ENCODE results near the gene PXMP4. TPM values are rescaled to one million over a fixed set of nuclear protein-coding genes. Genes with fewer than 3 reads are reported as not detected.

The PXMP4 gene
- total RNA-seq, 1 donor from 2014 or later, result 13.5 TPM

DNA sequence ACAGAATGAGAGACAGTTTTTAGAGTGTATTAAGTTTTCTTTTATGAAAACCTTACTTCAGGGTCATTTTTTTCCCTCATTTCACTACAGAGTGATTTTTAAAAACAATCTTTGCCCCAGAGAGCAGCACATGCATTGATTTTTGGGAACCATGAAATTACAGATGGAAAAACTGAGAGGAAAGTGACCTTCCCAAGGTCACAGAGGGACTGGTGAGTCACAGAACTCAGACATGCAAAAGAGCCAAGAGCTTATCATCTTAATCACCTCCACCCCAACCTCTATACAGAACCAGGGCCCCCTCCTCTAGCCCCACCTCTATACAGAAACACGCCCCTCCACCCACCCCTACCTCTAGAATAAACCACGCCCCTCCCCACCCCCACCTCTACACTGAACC, 10.7 kb downstream of the PXMP4 start:
- Histone ChIP-seq H3K36me3 (peaks cover 63% of the 10 kb centered on the region), H3K9me3 (replicated peaks) (no peaks in the 10 kb centered on the region), H3K27me3 (ENCODE audit: low read depth) (no peaks in the 10 kb centered on the region), H3K27ac (replicated peaks) (no peak overlapping the region), H3K4me3 (no peak overlapping the region), H3K4me1 (no peaks in the 10 kb centered on the region)
- DNase-seq, result no peak
- TF ChIP-seq, protein P1, sequence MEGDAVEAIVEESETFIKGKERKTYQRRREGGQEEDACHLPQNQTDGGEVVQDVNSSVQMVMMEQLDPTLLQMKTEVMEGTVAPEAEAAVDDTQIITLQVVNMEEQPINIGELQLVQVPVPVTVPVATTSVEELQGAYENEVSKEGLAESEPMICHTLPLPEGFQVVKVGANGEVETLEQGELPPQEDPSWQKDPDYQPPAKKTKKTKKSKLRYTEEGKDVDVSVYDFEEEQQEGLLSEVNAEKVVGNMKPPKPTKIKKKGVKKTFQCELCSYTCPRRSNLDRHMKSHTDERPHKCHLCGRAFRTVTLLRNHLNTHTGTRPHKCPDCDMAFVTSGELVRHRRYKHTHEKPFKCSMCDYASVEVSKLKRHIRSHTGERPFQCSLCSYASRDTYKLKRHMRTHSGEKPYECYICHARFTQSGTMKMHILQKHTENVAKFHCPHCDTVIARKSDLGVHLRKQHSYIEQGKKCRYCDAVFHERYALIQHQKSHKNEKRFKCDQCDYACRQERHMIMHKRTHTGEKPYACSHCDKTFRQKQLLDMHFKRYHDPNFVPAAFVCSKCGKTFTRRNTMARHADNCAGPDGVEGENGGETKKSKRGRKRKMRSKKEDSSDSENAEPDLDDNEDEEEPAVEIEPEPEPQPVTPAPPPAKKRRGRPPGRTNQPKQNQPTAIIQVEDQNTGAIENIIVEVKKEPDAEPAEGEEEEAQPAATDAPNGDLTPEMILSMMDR (IDR thresholded peaks at IDR 0.05; ENCODE audit: borderline replicate concordance), result no peak
- intact Hi-C loops (cut with micrococcal nuclease), result no loop called here

DNA sequence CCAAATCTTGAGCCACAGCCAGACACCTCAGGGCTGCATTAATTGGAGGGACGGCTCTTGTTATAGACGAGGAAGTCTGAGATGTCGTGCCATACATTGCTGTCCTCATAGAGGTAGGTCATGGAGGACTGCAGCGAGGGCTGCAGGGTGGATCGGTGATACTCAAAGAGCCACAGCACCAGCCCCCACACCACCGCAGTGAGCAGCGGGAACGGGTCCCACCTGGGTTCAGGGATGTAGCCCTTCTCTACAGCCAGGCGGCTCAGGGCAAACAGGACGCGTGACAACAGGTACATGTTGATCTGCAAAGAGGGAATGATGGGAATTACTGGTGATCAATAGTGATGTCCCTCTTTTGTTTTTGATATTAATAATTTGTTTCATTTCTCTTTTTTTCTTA, 12.4 kb downstream of the PXMP4 start:
- Histone ChIP-seq H3K36me3 (peaks cover 47% of the 10 kb centered on the region), H3K27ac (replicated peaks) (no peak overlapping the region), H3K27me3 (ENCODE audit: low read depth) (no peaks in the 10 kb centered on the region), H3K9me3 (replicated peaks) (no peaks in the 10 kb centered on the region), H3K4me3 (no peak overlapping the region), H3K4me1 (peaks cover 7% of the 10 kb centered on the region)
- TF ChIP-seq, protein P1 (IDR thresholded peaks at IDR 0.05; ENCODE audit: borderline replicate concordance), result no peak
- intact Hi-C loops (cut with micrococcal nuclease), result no loop called here
- DNase-seq, result no peak

DNA sequence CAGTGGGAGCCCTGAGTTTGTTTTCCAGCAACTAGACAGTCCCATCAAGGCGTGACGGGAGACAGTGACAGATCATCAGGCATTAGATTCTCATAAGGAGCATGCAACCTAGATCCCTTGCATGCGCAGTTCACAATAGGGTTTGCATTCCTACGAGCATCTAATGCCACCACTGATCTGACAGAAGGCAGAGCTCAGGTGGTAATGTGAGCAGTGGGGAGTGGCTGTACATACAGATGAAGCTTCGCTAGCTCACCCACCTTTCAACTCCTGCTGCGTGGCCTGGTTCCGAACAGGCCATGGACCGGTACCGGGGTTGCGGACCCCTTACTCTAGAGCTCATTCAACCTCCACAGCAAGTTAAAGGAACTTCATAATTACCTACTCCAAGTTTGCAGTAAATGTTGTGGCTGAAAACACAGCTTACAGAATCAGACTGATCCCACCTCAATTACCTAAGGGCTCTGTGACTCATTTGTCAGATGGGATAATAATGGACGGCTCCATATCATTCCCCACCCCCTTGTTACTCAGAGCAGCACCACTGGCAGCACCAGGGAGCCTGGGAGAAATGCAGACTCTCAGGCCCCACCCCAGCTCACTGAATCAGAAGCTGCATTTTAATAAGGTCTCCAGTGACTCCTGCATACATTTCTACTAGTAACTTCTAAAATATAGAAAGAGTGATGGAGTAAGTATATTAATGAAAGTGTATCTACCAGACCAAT, 15.7 kb downstream of the PXMP4 start:
- H3K36me3 ChIP-seq, result peaks cover 24% of the 10 kb centered on the region
- TF ChIP-seq, protein P1 (IDR thresholded peaks at IDR 0.05; ENCODE audit: borderline replicate concordance), result no peak
- H3K4me3 ChIP-seq, result no peak overlapping the region
- no peak for DNase-seq
- intact Hi-C loops (cut with micrococcal nuclease), result no loop called here
- no peak overlapping the region for H3K27ac ChIP-seq (replicated peaks)
- H3K4me1 ChIP-seq, result peaks cover 11% of the 10 kb centered on the region
- no peaks in the 10 kb centered on the region for H3K9me3 ChIP-seq (replicated peaks)
- no peaks in the 10 kb centered on the region for H3K27me3 ChIP-seq (ENCODE audit: low read depth)

DNA sequence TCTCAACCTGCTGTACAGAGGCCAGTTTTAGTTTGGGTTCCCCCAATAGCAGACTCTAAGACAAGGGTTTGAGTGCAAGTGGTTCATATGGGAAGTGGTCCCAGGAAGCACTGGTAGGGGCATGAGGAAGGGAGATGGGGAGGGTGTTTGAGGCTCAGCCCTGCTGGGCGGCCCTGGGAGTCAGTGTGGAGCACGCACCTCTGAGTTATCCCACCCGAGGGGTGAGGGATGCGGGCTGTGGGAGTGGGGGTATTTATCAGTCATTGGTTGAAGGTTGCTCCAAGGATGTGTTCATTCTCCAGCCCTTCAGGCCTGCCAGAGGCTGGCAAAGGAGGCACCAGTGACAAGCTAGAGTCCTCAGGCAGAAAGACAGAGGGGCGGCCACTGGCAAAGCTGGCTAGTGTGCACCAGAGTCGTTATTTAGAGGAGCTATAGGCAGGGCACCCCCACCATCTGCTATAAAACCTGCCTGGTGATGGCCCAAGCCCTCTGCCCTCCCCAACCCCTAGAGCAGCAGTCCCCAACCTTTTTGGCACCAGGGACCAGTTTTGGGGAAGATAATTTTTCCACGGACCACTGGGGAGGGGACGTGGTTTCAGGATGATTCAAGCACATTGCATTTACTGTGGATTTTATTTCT, 16.5 kb downstream of the PXMP4 start:
- H3K4me3 ChIP-seq, result no peak overlapping the region
- DNase-seq, result no peak
- TF ChIP-seq, protein P1 (IDR thresholded peaks at IDR 0.05; ENCODE audit: borderline replicate concordance), result no peak
- no peaks in the 10 kb centered on the region for H3K27me3 ChIP-seq (ENCODE audit: low read depth)
- no peaks in the 10 kb centered on the region for H3K9me3 ChIP-seq (replicated peaks)
- intact Hi-C loops (cut with micrococcal nuclease), result no loop called here
- H3K36me3 ChIP-seq, result peaks cover 24% of the 10 kb centered on the region
- no peak overlapping the region for H3K27ac ChIP-seq (replicated peaks)
- peaks cover 11% of the 10 kb centered on the region for H3K4me1 ChIP-seq

DNA sequence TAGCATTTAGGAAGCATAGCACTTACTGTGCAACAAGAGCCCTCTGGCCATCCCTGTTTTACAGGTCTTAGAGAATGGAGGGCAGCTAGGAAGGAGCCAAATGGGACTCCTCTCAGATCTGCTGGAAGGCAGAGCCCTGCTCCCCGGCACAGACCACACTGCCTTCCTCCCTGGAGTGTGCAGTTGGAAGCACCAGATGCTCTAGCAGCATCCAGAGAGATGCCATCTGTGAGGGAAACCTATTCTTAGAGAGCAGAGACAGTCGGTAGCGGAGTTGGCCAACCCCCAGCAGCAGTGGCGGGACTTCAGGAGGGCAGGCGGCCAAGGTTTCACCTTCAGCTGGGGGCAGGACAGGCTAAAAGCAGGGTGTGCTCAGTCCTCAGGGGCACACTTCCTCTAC, 17.2 kb downstream of the PXMP4 start:
- peaks cover 11% of the 10 kb centered on the region for H3K4me1 ChIP-seq
- H3K27ac ChIP-seq (replicated peaks), result no peak overlapping the region
- H3K4me3 ChIP-seq, result no peak overlapping the region
- intact Hi-C loops (cut with micrococcal nuclease), result no loop called here
- no peaks in the 10 kb centered on the region for H3K27me3 ChIP-seq (ENCODE audit: low read depth)
- H3K9me3 ChIP-seq (replicated peaks), result no peaks in the 10 kb centered on the region
- H3K36me3 ChIP-seq, result peaks cover 21% of the 10 kb centered on the region
- peak; percentile 75 for DNase-seq
- TF ChIP-seq, protein P1 (IDR thresholded peaks at IDR 0.05; ENCODE audit: borderline replicate concordance), result no peak

Data from left ventricle myocardium inferior (tissue), 1 donor.